ENCODE results near the gene TNS3.

The TNS3 gene

DNA sequence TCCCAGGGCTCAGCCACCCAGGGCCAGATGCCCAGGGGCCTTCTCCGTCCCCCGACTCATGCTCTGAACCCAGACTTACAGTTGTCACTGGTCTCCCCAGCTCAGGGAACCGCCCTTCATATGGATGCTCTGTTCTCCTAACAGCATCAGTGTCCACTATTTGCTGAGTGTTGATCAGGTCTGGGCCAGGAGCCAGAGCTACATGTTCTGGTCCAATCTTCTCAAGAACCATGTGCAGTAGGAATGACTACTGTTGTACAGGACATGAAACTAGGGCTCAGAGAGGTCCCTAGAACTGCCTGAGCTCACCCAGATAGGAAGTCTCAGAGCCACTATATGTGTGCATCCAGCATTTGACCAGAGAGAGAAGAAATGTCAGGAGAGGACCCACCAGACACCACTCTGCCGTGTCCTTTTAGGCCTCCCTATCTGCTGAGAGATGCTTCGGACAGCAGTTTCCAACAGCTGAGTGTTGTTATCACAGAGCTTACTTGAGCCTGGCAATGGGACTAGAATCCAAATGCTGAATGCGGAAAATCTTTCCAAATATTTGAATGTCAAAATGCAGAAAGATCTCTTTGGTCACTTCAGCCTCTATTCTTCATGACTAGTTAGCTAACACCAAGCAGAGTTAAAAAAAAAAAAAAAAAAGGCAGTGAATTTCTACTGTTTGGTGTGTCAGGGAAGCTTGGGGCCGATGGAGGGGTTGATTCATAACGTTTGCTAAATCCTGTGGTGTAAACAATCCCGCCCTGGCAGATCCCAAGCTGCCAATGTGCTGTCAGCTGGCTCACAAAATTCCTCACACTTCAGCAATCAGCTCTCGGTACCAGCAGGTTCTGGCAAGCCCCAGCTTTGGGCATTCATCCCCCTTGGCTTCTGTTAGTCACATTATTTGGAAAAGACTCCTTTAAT, 246.1 kb downstream of the TNS3 start:
- DNase-seq = no peak

DNA sequence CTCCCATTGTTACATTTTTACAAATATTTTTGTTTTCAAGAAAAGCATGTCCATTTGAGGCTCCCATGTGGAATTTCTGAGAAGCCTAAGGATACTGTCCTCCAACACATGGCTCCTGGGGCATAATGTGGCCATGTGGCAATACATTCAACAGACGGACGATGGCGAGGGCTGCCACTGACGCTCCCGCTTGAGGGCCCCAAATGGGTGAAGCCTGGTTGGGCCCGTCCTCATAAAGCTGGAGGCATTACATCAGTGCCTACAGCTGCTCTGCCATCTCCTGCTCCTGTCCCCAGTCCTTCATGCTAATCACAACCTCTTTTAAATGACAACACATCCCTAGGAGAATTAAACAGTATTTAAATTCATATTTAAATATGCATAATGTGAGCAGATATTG, 246.8 kb downstream of the TNS3 start:
- DNase-seq = no peak

DNA sequence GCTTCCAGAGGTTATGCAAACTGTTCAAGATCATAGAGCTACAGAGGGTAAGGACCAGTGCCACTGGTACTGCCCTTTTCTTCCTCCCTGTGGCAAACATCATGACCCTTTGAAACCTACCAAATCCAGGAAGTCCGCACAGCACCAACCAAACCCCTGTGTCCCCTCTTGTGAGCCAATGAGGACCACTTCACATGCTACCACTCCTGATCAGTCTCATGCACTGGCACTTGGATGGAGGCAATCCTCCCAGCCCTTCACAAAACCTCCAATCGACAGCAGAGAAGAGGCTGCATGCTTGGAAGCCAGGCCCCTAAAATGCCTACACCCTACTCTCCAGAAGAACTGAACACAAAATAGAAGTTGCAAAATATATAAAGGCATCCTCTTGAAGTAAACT, 248.0 kb downstream of the TNS3 start:
- no peak for DNase-seq

DNA sequence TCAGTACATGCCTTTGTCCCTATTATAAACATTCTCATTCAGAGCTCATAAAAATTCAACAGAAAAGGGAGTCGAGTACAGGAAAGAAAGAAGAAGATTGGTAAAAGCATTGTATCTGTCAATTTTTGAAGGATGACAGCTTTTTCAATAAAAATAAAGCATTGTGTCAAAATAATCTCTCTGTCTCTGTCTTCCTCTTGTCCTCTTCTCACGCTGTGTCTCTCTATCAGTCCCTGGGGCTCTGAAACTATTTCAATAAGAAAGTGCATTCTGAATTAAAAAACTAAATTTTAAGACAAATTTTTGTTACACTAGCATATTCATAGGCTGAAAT, 248.4 kb downstream of the TNS3 start:
- DNase-seq = no peak

DNA sequence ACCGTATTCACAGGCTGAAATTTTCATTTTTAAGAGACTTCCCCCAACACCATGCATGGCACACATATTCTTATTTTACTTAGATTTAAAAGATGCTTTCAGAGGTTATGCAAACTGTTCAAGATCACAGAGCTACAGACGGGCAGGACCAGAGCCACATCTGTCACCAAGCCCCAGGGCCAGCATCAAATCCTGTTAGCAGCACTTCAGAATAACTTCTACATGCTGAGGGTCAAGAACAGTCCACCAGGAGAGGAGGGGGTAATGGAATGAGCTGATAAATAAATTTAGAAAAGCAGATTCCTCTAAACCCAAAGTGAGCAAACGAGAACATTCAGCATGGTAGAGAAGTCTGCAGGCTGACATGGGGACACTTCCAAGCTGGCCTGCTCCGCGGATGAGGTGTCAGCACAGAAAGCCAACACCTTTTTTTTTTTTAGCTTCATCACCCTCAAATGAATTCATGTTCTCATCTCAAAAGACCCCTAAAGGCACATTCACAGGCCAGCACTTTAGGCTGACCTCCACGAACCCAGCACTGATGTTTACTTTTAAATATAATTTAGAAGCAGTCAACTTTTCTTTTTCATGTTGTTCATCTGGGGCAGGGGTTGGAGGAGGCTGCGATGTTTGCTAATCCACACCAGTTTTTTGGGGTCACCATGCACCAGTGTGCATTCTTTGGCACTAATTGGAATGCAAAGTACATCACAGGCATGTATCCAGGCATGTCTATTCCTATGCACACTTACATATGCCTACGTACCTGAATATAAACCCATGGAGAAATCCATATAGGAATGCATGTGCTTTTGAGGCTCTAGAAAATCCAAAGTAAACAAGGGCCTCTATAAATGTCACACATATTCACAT, 249.0 kb downstream of the TNS3 start:
- DNase-seq = no peak

DNA sequence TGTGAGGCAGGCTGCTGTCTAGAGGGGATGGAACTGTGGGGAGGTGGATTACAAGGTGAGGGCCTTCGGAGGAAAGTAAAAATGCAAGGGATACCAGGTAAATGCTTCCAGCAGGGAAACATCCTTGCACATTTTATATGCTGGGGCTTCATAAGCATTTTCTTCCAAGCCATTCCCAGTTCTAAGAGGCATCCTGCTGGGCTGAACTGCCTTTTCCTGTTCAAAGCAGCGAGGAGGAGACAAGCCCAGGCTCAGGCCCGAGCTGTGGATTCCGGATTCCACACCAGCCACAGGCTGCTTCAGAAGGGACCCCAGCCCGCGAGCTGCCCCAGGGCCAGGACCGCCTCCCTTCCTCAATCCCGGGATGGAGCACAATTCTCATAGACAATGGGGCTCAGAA, 249.7 kb downstream of the TNS3 start:
- no peak for DNase-seq

DNA sequence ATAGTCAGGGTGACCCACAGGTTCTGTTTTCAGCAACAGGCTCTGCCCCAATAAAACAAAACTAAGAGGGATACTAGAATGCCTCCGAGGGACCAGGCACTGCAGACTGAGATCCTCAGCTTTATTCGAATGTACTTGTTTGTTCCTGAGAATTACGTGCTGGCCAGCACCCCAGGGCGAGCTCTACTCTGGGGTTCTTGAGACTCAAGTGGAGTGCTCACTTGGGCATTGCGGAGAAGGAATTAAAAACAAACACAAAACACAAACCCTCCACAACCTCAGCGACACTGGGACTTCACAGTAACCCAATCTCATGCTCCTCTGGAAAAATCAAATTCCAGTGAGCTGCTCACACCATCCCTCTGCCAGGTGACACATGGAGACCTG, 250.7 kb downstream of the TNS3 start:
- no peak for DNase-seq

DNA sequence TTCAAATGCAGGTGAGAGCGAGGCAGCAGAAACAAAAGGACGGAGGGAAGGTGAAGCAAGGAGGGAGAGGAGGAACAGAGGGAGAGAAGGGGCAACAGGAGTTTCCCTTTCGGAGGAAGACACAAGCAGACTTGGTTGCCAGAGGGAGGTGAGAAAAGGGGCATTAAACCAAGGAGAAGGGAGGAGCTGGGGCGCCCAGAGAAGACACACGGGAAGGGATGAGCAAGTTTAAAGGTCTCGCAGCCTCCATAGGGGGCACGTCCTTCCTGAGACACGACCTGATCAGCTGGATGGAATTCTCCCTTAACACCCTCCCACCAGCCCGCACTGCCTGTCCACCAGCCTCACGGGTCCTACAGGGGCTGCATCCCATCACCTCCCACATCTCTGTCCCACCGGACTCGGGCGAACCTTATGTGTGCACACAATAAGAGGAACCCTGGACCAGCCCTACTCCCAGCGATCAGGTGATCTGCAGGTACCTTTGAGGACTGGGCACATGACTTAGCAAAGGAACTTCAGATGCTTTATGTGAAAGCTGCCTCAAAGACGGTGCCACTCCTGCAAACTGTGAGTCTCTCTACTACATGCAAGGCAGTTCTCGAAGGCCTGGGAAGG, 251.2 kb downstream of the TNS3 start:
- DNase-seq = no peak

DNA sequence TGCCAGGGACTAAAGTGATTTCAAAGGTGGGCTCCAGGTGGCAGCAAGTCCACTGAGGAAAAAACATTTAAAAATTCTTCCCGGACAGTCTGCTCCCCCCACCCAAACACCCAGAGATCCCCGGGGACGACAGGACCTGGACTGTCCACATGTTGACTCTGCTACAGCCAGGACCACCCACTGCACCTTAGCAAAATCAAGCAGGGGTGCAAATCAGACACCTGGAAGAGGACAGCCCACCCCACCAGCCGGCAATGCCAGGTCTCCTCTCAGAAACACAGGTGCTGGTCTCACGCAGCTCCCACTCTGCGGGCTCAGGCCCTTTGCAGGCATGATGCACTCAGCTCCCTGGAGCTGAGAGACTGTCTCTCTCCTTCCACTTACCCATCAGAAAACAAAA, 251.9 kb downstream of the TNS3 start:
- no peak for DNase-seq

DNA sequence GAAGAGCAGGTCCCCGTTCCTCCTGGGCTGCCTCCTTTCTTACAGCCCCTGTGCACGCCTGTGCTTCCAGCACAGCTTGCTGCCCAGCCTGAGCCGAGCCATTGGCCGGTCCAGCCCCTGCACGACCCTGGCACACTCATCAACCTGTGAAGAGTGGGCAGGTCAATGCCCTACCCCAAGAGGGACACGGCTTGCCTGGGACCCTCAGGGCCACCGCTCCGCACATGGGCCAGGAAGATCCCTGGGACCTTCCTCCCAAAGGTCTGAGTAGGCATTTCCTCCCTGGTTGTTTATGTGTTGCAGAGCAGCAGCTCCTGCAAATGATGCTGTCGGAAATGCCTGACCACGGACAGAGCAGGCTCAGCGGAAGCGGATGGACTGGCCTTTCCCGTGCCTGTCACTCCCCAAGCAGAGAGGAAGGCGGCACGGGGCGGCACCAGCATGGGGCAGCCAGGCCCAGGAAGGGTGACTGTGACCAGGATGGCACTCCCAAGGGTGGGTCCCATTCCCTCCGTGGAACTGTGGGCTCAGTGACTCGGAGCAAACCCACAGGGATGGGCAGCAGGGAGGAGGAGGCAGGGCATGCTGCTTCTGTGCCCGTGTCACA, 252.5 kb downstream of the TNS3 start:
- DNase-seq = no peak

DNA sequence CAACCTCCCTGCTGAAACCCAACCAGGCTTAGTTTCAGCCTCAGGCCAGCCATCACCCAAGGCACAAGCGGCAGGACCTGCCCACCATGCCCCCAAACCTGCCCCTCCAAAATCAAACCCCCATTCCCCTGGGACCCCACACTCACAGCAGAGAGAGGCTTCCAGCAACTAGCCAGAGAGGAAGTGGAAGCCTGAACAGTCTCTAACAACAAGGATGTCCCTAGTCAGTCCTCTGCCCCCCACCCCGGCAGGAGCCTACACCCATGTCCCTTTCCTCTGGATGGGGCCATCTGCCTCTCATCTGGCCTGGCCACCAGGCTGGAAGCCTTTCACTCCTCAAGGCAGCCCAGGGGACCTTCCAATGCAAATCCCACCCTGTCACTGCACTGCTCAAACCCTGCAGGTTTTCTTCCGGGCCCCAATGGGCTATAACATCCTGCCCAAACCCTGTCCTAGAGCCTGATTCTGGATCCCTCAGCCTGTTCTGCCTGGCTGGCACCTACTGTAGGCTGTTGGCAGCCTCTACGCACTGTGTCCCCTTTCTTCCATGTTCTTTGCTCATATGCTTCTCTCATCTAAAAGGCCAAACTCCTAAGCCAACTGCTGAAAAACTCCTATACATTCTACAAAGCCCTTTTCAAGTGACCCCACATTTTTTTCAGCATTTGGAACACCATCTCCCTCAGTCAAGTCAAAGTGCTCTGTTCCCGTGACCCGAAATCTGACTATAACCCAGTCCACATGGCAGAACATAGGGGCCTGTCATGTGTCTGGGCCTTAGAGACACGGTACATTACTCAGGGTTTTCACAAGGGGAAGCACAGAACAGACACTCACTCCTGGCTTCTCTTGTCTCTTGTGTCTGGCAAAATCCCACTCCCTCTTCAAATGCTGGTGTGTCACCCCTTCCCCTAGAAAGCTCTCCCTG, 253.3 kb downstream of the TNS3 start:
- no peak for DNase-seq

DNA sequence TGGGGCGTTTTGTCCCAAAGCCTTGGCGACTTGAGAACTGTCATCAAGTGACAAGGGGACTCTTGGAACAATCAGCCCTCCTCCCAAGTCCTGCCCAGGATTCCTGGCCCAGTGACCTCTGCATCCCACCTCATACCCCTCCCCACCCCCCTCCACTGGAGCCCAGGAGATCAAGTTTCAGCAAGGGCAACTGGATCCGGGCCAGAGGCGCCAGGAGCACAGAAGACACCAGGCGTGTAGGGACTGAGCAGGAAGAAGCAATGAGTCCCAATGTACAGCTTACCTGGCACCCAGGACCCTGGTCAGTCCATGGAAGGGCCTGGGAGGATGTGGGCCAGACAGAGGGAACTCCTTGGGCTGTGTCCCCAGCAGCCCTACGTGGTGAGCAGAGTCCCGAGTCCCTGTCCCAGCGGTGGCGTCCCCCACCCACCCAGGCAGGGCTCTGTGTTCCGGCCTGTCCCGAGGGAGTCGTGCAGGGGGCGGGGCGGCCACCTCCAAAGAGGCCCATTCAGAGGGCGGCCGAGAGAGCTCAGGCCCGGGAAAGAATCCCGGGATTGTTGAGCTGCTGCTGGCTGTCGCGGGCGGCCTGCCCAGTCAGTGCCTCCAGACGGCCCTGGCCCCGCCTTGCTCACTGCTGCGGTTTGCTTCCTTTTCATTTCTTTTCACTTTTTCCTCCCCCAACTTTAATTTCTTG, 254.1 kb downstream of the TNS3 start:
- no peak for DNase-seq

DNA sequence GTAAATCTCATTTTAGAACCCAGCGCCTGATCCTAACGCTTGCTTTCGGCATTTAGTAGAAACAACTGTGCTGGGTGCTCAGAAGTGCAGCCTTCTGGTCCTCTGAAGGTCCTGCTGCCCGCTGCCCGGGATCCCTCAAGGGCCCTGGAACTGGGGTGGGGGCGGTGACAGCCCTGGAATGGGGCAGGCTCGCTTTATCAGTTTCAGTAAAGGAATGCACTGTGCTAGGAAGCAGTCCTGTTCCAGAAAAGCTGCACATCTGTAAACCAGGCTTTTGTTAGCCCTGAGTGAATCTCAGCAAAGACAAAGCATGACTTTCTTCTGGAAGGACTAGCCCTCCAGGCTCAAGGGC, 254.6 kb downstream of the TNS3 start:
- no peak for DNase-seq

DNA sequence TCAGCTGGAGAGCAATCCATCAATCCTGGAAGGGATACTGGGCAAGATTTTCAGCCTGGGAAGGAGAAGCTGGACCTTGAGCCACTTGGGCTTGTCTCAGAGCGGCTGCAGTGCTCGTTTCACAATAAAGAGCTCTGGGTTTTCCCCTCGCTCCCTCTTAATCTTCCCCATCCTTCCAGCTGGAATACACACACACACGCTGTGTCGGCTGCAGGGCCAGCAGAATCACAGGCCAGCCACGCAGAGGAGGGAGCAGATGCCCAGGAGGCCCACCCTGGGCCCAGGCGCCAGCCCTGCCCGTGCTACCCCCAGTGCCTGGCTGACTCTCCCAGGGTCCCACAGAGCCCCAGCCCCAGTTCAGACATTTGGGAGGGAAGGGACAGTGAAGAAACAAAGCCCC, 255.1 kb downstream of the TNS3 start:
- no peak for DNase-seq

DNA sequence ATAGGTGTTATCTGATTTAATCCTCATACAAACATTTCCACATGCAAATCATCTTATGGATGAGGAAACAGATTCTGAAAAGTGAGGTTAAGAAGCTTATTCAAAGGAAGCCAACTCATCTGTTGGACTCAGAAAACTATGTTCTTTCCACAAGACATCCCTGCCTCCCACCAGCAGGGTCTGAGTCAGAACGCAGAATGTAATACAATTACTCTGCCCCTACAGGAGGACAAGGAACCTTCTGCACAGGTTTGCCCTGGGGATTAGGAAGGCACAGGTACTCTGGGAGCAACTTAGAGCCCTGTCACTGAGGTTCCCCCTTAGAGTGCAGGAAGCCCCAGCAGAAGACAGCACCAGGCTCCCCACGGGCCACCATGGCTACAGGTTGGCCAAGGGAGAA, 255.7 kb downstream of the TNS3 start:
- no peak for DNase-seq

DNA sequence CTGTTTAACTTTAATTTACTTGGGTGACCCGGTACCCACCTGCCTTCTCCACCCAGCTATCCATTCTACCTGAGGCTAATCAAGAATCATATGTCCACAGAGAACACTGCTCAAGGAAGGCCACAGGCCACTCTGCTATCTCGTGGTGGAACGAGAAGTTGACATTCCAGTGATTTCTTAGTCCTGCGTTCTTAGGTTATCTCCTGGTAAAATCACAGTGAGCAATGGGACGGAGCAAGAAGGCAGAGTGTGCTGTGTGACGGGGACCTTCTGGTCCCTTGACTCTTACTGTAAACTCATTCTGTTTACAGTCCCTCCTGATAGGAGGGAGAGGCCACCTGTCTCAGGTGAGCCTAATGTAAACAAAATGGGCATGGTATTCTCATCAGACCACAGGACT, 256.6 kb downstream of the TNS3 start:
- no peak for DNase-seq

DNA sequence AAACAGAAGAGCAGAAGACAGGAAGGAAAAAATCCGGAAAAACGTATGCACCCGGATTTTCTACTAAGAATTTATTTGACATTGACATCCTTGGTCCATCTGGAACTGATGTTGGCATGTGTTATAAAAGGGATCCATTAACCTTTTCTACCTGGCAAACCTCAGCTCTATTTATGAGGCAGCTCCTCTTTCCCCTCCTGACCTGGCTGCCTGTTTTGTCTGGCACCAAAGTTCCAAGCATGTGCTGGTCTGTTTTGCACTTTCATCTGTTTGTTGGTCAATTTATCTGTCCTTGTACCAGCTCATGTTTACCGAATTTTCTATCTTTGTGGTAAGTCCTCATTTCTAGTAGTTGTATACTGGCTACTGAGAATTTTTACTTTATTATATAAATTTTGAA, 258.0 kb downstream of the TNS3 start:
- no peak for DNase-seq

DNA sequence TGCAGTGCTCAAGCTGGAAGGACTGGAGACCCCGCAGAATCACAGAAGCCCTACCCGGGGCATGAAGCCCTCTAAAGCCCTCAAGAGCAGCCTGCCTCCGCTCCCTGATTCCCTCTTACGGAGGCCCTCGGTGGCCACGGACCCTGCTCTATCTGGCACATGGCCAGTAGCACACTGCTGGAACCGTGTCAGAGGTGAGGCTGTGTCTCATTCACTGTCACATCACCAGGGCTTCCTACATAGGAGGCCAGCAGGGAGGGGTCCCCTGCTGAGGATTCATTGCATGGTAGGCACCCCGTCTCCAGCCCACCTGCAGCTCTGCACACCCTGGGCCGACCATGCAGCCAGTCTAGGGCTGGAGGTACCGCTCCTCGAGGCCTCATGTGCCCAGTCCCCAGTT, 259.2 kb downstream of the TNS3 start:
- no peak for DNase-seq

DNA sequence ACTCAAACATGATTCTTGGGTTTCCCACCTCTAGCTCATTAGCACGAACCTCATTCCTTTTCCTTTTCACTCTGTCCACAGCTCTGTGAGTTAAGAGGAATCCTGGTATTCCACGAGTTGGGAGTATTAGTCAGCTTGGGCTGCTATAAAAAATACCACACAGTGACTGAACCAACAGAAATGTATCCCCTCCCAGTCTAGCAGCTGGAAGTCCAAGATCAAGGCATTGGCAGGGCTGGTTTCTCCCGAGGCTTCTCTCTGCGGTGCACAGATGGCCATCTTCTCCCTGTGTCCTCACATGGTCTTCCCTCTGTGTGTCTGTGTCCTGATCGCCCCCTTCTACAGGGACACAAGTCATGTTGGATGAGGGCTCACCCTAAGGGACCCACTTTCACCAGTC, 261.6 kb downstream of the TNS3 start:
- DNase-seq = no peak

DNA sequence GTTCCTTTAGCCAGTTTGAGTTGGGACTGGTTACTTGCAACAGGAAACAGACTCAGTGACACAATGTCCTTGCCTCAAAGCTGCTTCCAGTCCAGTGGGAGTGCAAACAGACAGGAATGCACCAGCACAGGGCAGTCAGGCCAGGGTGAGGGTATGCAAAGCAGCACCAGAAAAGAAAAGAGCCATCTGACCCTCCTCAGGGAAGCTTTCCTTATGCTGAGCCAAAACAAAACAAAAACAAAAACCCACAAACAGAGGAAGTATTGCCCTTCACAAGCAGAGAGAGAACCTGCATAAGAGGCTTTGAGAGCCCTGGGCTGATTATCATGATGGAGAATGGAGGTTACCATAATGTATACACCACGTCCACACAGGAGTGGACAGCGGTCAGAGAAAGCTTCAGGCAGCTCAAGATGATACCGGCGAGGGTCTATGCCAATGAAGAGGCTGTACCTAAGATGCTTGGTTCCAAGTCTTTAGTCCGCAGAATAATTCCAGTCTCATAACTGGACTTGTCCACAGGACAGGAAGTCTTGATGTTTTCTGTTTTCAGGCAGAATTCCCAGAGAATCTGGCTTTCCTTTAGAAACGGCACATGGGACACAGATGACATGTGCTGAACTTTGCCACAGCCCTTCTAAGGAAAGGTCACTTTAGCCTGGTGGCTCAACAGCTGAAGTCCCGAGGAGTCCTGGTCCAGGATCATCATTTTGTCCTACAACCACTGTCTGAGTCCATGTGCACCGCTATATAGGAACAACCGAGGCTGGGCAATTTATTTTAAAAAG, 263.3 kb downstream of the TNS3 start:
- no peak for DNase-seq

DNA sequence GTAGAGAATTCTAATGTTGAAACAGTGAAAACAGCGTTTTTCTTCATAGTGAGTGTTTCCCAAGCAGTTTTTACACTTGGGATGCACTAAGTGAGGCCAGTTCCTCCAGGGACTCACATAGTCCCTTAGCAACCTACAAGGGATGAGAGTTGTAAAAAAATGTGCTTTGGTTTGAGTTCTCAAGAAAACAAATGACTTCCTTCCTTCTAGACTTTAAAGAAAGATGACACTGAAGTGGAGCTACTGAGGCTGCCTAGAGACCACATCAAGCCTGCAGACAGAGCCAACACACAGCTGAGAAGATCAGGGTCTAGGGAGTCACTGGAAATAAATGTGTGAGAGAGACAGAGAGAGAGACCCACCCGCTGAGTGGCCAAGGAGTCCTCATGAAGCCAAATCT, 264.4 kb downstream of the TNS3 start:
- DNase-seq = no peak
